Type B pancreatic cell (in vitro differentiated cells): ENCODE measurements around the gene SYTL3. TPM values are rescaled to one million over a fixed set of nuclear protein-coding genes. Genes with fewer than 3 reads are reported as not detected.
"Not testable (repeated sequence)": the region's sequence is repeated elsewhere in the genome, so short reads cannot be mapped to it uniquely, and the experiment has no call there.

ENCODE experiments used
- DNase-seq: peaks from one replicate; pipeline ENCODE4 v3.0.0; 2021; ENCODE audit warnings: mixed read lengths; ENCODE audit not compliant: unreplicated experiment; ENCODE audit errors: extremely low spot score
- H3K27ac Mint-ChIP-seq: 2 replicates; pipeline ENCODE4 v1.8.0; 2021; ENCODE audit warnings: mild to moderate bottlenecking, mixed read lengths
- H3K27me3 Mint-ChIP-seq: 2 replicates; pipeline ENCODE4 v1.8.0; 2021; ENCODE audit warnings: mixed read lengths
- H3K36me3 Mint-ChIP-seq: 2 replicates; pipeline ENCODE4 v1.8.0; 2021; ENCODE audit warnings: mixed read lengths
- H3K4me1 Mint-ChIP-seq: one replicate; pipeline ENCODE4 v1.8.0; 2021; ENCODE audit warnings: mixed read lengths; ENCODE audit not compliant: unreplicated experiment
- H3K4me3 Mint-ChIP-seq: 2 replicates; pipeline ENCODE4 v1.8.0; 2021; ENCODE audit warnings: mild to moderate bottlenecking, mixed read lengths
- H3K9me3 Mint-ChIP-seq: 2 replicates; pipeline ENCODE4 v1.8.0; 2021; ENCODE audit warnings: mixed read lengths
- total RNA-seq: library from RNA; stranded (reverse); gene quantifications from 2 replicates; pipeline ENCODE4 v1.2.1, GENCODE V29; 2021; ENCODE audit warnings: low replicate concordance
- TF ChIP-seq, protein P1 (sequence below): fragments of 200-600 bp; sonication (generic); conservative IDR thresholded peaks from 2 replicates; pipeline ENCODE4 v1.5.0; 2021; ENCODE audit warnings: antibody characterized with exemption, mild to moderate bottlenecking

SYTL3 gene
- total RNA-seq, 1 donor from 2014 or later = 2.2 TPM

DNA sequence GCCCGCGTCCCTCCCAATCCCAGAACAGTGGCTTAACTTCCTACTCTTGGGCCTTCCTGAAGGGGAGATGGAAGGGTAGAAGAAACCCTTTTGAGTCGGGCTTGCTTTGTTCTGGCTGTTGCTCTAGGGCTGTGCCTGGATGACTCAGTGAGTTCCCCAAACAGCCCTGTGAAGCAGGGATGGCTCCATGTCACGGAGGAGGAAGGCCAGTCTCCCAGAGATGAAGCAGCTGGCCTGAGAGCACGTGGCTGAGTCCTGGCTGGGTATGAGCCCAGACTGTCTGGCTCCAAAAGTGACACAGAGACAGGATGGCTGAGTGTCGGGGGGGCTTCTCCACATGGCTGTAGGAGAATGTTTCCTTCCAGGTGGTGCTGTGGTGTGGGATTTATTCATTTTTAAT, 4.6 kb downstream of the SYTL3 start:
- Mint-ChIP-seq H3K27me3 (no peaks in the 10 kb centered on the region), H3K4me3 (no peak overlapping the region), H3K4me1 (peaks cover 14% of the 10 kb centered on the region), H3K27ac (no peak overlapping the region), H3K36me3 (no peaks in the 10 kb centered on the region), H3K9me3 (no peaks in the 10 kb centered on the region)
- peak; percentile 61 for DNase-seq
- TF ChIP-seq, protein P1, sequence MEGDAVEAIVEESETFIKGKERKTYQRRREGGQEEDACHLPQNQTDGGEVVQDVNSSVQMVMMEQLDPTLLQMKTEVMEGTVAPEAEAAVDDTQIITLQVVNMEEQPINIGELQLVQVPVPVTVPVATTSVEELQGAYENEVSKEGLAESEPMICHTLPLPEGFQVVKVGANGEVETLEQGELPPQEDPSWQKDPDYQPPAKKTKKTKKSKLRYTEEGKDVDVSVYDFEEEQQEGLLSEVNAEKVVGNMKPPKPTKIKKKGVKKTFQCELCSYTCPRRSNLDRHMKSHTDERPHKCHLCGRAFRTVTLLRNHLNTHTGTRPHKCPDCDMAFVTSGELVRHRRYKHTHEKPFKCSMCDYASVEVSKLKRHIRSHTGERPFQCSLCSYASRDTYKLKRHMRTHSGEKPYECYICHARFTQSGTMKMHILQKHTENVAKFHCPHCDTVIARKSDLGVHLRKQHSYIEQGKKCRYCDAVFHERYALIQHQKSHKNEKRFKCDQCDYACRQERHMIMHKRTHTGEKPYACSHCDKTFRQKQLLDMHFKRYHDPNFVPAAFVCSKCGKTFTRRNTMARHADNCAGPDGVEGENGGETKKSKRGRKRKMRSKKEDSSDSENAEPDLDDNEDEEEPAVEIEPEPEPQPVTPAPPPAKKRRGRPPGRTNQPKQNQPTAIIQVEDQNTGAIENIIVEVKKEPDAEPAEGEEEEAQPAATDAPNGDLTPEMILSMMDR = no peak

DNA sequence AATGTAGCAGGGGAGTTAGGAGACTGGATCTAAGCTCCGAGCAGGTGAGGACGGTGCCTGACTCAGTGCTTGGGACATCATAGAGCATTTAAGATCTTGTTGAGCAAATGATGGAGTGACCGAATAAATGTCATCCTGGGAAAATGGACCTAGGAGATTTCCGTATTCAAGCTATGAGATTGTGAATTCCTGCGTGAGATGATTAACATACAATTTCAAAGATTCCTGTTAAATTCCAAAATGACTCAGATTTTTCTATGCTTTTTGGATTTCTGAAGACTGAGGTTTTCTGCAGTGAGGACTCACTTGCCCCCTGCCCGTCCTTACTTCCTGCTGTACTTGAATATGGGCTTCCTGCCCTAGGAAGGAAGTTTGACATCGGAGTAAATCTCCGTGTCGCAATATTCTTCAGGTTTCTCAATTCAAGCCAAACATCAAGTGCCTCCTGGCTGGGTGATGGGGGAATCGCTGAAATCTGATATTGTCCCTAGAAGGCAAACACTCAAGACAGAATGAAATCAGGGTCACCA, 5.2 kb downstream of the SYTL3 start:
- Mint-ChIP-seq H3K4me1 (peaks cover 10% of the 10 kb centered on the region), H3K27ac (no peak overlapping the region), H3K27me3 (no peaks in the 10 kb centered on the region), H3K36me3 (no peaks in the 10 kb centered on the region), H3K9me3 (no peaks in the 10 kb centered on the region), H3K4me3 (no peak overlapping the region)
- no peak for DNase-seq
- TF ChIP-seq, protein P1 = no peak

DNA sequence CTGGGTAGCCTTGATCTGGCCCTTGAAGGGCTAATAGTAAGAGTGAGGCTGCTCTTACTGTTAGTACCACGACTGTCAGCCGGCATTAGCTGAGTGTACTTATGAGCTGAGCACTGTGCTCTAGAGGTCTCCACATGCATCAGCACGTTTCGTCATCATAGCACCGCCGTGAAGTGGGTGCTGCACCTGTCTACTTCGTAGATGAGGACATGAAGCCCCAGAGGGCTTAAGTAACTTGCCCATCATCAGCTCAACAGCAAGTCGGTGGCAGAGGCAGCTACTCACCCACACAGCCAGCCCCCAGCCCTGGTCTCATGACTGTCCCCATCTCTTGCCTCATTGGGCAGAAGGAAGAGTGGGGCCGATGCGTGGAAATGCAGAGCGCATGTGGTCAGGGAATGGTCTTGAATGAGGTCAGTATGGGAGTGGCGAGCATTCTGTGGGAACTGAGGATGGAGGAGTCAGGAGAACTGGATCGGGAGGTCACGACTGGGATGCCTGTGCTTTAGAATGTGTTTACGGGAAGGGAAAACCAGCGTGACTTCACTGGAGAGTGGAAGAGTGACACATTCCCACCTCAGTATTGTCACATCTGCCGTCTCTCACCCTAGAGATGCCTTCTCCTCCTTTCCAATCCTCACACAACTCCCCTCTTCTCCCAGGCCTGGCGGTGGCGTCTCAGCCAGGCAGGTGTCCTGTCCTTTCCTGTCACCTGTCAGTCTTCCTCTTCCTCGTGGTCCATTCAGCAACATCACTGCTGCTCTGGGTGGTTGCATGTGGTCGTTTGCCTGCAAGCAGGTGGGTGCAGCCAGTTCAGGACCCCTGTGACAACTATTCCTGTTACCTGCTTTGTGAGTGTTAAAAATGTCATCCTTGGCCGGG, 6.0 kb downstream of the SYTL3 start:
- Mint-ChIP-seq H3K4me1 (peaks cover 10% of the 10 kb centered on the region), H3K27me3 (no peaks in the 10 kb centered on the region), H3K4me3 (no peak overlapping the region), H3K36me3 (no peaks in the 10 kb centered on the region), H3K9me3 (no peaks in the 10 kb centered on the region), H3K27ac (no peak overlapping the region)
- peak; percentile 52 for DNase-seq
- TF ChIP-seq, protein P1 = no peak

DNA sequence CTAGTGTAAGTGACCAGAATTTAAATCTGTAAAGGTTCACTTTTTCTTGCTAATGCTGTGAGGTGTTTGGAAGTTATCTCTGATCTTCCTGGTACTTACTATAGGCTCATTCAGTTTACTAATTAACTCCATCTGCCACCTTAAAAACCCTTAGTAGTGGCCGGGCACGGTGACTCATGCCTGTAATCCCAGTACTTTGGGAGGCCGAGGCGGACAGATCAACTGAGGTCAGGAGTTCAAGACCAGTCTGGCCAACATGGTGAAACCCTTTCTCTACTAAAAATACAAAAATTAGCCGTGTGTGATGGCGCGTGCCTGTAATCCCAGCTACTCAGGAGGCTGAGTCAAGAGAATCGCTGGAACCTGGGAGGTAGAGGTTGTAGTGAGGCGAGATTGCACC, 7.1 kb downstream of the SYTL3 start:
- peaks cover 10% of the 10 kb centered on the region for H3K4me1 Mint-ChIP-seq
- DNase-seq = peak; percentile 15
- H3K27me3 Mint-ChIP-seq, H3K36me3 Mint-ChIP-seq, H3K4me3 Mint-ChIP-seq, H3K9me3 Mint-ChIP-seq, H3K27ac Mint-ChIP-seq: not testable (repeated sequence)

DNA sequence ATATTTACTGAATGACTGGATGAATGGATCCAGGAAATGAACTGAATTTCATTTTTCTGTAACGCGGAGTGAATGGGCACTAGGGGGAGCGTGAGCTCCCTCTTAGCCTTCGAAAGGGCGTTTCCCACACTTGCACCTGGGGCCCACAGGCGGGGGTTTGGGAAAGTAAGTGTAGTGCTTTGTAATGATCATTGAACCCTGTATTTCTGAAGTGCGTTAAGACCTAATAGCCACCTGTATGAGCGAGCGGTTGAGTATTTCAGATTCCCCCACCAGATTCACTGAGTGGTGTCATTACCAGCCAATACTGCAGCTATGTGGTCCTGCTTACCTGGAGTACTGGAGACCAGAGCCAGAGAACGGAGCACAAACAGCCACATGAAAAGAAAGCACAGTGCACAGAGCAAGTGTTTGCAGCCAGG, 10.5 kb downstream of the SYTL3 start:
- Mint-ChIP-seq H3K27ac (no peak overlapping the region), H3K27me3 (no peaks in the 10 kb centered on the region), H3K4me1 (peaks cover 19% of the 10 kb centered on the region), H3K36me3 (no peaks in the 10 kb centered on the region), H3K9me3 (no peaks in the 10 kb centered on the region), H3K4me3 (no peak overlapping the region)
- TF ChIP-seq, protein P1 = peak; percentile 68
- DNase-seq = no peak

DNA sequence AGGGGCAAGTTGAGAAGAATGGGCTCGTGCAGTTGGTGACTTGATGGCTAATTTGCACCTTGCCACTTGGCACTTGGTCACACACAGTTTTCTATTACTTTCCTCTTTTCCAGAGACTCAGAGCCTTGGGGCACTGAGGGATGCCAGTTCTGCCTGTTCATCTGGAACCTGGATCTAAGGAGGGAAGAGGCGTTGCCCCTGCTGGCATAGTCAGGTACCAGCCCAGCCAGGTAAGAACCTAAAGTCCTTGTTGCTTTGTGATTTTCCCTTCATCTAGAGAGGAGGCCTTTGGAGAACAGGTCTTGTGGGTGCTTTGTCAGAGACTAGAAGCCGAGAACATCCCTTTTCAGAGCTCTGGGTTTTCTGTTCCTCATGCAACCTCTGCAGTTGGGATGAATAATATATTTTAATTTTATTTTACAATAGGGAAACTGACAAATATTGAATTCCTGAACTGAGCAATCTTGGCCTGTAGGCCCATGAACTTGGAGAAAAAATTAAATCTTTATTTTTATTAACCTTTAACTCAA, 11.4 kb downstream of the SYTL3 start:
- no peak for DNase-seq
- Mint-ChIP-seq H3K36me3 (no peaks in the 10 kb centered on the region), H3K9me3 (no peaks in the 10 kb centered on the region), H3K4me1 (peaks cover 20% of the 10 kb centered on the region), H3K27ac (no peak overlapping the region), H3K4me3 (no peak overlapping the region), H3K27me3 (no peaks in the 10 kb centered on the region)
- TF ChIP-seq, protein P1 = no peak
